Right lung (tissue), 5 donors: ENCODE results near the gene PACS2. TPM values are rescaled to one million over a fixed set of nuclear protein-coding genes. Genes with fewer than 3 reads are reported as not detected.

Experiments used
- DNase-seq, 2 donors: peaks; one replicate each; pipeline ENCODE4 v3.0.0-alpha.2; 2013
- polyA plus RNA-seq, 5 donors: library from polyadenylated mRNA; unstranded; fragments of 120-200 nt; gene quantifications; one replicate each; pipeline versions ENCODE4 v1.2.1 to v1.2.3, GENCODE V29; 2013; ENCODE audit warnings: inconsistent platforms in 1 of 5, low replicate concordance in 1 of 5; ENCODE audit not compliant: insufficient read length in 5 of 5, insufficient read depth in 1 of 5

The PACS2 gene
- polyA plus RNA-seq, 5 donors = 61.8 to 92.3 (median 77.3) TPM

DNA sequence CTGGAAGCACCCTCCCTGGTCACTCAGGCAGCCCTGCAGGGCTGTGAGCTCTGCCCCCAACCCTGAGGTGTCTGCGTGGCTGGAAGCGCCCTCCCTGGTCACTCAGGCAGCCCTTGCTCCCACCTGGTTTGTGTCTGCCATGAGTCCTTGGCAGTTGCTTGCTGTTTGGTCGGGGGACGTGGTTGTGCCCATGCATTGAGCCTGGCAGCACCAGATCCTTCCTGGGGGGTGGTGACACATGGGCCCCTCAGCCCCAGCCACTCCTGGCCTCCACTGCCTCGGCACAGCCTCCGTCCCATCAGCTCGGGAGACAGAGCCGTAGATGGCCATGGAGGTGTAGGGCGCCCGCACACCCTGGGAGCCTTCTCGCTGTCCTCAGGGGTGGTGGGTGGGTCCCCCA lies 124.6 kb downstream of the PACS2 start:
- no peak for DNase-seq

GRCh38 chr14:105439710-105440553 lies 125.4 kb downstream of the PACS2 start:
- no peak for DNase-seq

DNA sequence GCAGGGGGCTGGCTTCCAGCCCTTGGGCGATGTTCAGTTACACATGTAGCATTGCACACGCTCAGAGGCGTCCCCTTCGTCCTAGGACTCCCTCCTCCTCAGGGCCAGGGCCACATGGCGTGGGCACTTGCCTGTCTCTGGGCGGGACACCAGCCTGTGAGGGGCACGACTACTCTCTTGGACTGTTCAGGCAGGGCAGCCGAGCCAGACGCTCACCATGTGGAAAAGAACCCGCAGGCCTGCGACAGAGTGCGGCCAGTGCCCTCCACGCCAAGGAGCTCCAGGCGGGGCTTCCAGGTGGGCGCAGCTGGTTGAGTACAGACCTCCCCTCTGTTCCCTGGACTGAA lies 126.0 kb downstream of the PACS2 start:
- DNase-seq = no peak

DNA sequence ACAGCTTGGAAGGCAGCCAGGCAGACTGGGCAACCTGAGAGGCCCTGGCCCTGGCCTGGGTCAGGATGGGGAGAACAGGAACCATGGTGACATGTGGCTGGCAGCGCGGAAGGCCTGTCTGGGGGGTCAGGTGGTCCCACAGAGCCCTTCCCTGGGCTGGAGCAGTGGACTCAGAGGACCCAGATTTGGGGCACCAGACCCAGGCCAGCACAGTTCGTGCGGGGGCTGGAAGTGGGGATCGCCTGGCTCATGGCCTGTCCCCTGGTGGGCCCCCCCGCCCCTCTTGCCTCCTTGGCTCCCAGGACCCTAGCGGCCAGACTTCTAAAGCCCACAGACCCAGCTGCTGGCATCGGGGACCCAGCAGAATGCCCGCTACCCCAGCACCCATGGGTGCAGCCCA lies 126.4 kb downstream of the PACS2 start:
- no peak for DNase-seq

DNA sequence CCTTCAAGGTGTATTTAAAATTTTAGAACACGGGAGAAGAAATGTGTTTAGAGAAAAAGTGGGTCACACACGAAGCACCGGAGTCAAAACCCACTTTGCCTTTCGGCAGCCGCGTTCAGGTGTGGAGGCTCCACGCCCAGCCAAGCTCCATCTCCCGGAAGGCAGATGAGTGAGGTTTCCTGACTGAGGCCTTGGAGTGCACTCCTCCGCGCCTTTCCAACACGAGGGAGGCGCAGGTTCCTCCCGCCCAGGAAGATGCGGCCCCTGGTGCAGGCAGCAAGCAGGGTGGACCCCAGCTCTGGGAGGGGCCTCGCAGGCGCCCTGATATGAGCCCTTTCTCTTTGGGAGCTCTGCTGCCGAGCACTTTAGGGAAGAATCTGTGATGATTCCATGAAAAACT lies 127.6 kb downstream of the PACS2 start:
- no peak for DNase-seq

GRCh38 chr14:105442834-105443233 lies 128.3 kb downstream of the PACS2 start:
- no peak for DNase-seq

- no peak for DNase-seq
Measured at GRCh38 chr14:105444859-105445258, 130.3 kb downstream of the PACS2 start.

DNA sequence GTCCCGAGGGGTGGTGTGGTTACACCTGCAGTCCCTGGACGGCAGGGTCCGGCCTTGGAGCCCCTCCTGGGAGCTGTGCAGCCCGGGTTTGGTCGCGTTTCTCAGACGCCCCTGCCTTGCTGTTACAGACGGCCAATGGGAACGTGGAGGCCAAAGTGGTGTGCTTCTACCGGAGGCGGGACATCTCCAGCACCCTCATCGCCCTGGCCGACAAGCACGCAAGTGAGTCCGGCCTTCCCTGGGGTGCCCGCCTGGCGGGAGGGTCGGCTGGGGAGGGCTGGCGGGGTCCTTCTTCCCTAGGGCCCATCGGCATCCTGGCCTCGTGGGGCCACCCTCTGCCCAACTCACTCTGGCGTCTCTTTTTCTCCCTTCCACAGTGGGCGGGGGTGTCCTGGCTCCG lies 130.7 kb downstream of the PACS2 start:
- DNase-seq = no peak

DNA sequence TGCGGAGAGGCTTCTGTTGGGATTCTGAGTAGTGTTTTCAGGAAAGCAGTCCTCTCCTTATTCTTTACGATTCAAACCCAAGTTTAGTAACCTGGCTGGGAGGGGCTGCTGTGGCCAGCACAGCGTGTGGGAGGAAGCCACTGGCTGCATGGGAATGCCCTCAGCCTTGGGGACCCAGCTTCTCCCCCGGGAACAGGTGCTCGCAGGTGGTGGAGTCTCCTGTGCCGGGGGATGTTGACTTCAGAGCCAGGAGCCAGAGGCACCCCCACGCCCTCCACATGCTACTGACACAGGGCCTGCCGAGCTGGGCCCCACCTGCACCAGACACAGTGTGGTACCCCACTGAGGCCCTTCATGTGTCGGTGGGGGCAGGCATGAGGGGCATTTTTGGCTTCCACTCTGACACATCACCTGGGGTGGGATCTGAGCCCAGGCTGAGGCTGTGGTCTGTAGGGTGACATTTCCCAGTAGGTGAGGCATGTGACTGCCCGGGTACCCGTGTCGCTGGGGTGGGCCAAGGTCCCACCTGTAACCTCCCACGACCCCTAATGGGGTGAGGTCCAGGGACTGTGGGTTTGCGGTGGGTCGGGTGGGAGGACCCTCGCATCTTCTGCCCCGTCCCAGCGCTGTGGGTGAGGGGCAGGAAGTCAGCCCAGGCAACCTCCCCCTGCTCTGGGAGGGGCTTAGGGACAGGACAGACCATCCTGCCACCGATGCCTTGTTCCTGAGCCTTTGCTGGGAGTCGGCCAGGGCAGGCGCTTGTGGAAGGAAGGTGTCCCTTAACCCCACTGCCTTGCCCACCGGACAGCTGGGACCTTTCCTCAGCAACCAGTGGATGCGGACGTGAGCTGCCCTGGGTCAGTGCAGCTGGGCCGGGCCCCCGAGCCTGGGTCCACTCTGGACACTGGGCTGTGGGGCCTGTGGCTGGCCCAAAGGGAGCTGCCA lies 131.6 kb downstream of the PACS2 start:
- no peak for DNase-seq

DNA sequence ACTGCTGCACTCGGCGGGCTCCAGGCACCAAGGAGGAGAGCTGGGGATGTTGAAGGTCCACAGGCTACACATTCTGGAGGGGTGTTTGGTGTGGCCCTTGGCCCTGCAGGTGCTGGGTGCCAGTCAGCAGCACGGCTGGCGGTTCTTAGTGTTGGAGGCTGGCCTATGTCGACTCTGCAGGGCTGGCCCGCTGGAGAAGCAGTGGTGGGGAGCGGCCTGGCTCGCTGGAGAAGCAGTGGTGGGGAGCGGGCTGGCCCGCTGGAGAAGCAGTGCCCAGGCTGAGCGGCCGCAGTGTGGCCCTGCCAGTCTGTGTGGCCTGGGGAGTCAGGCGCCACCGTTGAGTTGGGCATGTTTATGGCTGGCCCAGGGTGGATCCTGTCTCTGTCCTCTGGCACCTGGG lies 132.4 kb downstream of the PACS2 start:
- DNase-seq = no peak

Other genes starting within 250 kb of the PACS2 start
- 1 to 10 TPM in 4 of 5 donors, under 1 TPM in 1; 0.99 to 1.9 (median 1.2) TPM for gene GPR132, start 249.3 kb upstream of the PACS2 start, polyA plus RNA-seq
- 10 to 100 TPM; 10.2 to 20.0 (median 11.2) TPM for gene JAG2, start 146.0 kb upstream of the PACS2 start, polyA plus RNA-seq
- gene NUDT14, start 133.4 kb upstream of the PACS2 start, polyA plus RNA-seq = 10 to 100 TPM; 21.3 to 48.9 (median 28.6) TPM
- 10 to 100 TPM; 29.8 to 47.8 (median 37.3) TPM for gene BTBD6, start 66.2 kb upstream of the PACS2 start, polyA plus RNA-seq
- gene BRF1, start 13.7 kb upstream of the PACS2 start, polyA plus RNA-seq = 10 to 100 TPM; 27.3 to 41.1 (median 30.5) TPM
- gene TEX22, start 83.8 kb downstream of the PACS2 start, polyA plus RNA-seq = 1 to 10 TPM in 4 of 5 donors, under 1 TPM in 1; 0.96 to 3.6 (median 1.4) TPM
- 100 to 1,000 TPM in 4 of 5 donors, 10 to 100 TPM in 1; 85.8 to 159 (median 125) TPM for gene MTA1, start 105.1 kb downstream of the PACS2 start, polyA plus RNA-seq
- gene CRIP2, start 160.1 kb downstream of the PACS2 start, polyA plus RNA-seq = 100 to 1,000 TPM; 121 to 333 (median 174) TPM
- gene CRIP1, start 172.1 kb downstream of the PACS2 start, polyA plus RNA-seq = 100 to 1,000 TPM in 2 of 5 donors, 10 to 100 TPM in 3; 68.3 to 158 (median 83.2) TPM
- 10 to 100 TPM in 1 of 5 donors, 1 to 10 TPM in 4; 5.6 to 11.7 (median 8.2) TPM for gene TEDC1, start 176.5 kb downstream of the PACS2 start, polyA plus RNA-seq
- 1 to 10 TPM; 2.3 to 8.4 (median 3.3) TPM for gene TMEM121, start 211.8 kb downstream of the PACS2 start, polyA plus RNA-seq